Measurements from ENCODE around the gene GFRA1. TPM values are rescaled to one million over a fixed set of nuclear protein-coding genes. Genes with fewer than 3 reads are reported as not detected.

The GFRA1 gene
- total and polyA plus RNA-seq, 8 donors, result 0.29 to 83.2 (median 4.6) TPM

DNA sequence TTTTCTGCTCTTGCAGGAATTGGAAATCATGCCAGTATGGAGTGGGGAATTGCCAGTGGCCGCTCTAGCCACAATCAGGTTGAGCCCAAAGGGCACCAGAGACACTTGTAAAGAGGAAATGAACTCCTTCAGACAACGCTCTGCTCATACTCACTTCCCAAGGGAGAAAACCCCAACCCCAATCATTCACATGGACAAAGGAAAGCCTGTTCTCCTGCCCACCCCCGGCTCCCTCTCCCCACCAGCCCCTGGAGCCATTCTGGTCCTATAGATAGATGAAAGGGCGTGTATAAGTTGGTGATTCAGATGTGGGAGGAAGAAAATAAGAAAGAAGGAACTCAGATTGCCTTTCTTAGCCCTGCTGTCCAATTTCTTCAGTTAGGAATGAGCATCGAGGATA is 57.4 kb downstream of the GFRA1 start:
- no peak for DNase-seq
- TF ChIP-seq POLR2AphosphoS5 (IDR thresholded peaks at IDR 0.05) (no peak), EP300 (IDR thresholded peaks at IDR 0.05) (no peak), POLR2A (IDR thresholded peaks at IDR 0.05) (no peak)
- TF ChIP-seq, protein P1, sequence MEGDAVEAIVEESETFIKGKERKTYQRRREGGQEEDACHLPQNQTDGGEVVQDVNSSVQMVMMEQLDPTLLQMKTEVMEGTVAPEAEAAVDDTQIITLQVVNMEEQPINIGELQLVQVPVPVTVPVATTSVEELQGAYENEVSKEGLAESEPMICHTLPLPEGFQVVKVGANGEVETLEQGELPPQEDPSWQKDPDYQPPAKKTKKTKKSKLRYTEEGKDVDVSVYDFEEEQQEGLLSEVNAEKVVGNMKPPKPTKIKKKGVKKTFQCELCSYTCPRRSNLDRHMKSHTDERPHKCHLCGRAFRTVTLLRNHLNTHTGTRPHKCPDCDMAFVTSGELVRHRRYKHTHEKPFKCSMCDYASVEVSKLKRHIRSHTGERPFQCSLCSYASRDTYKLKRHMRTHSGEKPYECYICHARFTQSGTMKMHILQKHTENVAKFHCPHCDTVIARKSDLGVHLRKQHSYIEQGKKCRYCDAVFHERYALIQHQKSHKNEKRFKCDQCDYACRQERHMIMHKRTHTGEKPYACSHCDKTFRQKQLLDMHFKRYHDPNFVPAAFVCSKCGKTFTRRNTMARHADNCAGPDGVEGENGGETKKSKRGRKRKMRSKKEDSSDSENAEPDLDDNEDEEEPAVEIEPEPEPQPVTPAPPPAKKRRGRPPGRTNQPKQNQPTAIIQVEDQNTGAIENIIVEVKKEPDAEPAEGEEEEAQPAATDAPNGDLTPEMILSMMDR (IDR thresholded peaks at IDR 0.05), result no peak
- Histone ChIP-seq H3K4me1 (peaks cover 0 to 13% (median 8%) of the 10 kb centered on the region in 4 donors), H3K4me3 (no peak overlapping the region), H3K36me3 (no peaks in the 10 kb centered on the region), H3K27ac (no peak overlapping the region), H3K27me3 (no peaks in the 10 kb centered on the region), H3K9me3 (no peaks in the 10 kb centered on the region)
- intact Hi-C loops (cut with DNase I; ENCODE audit: low total_unique reads), result no loop called here
- 45 to 65% (median 55%) methylated on average over 5 of the region's 5 CpGs for WGBS, 5 donors

DNA sequence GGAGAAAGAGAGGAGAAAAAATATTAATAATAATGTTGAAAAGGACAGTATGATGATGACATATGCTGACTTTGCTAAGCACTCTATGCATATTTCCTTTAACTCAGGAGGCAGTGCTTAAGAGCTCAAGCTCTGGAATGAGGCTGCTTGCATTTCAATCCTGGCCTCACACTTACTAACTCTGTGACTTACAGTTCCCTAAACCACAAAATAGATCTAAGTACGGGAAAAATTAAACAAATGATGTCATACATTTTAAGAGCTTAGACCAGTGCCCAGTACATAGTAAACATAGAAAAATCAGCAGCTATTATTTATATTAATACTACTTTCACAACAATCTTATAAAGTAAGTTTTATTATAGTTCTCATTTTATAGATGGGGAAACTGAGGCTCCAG is 61.3 kb downstream of the GFRA1 start:
- Histone ChIP-seq H3K4me1 (peaks cover 0 to 25% (median 8%) of the 10 kb centered on the region in 4 donors), H3K36me3 (no peaks in the 10 kb centered on the region), H3K27ac (no peak overlapping the region), H3K27me3 (no peaks in the 10 kb centered on the region), H3K4me3 (no peak overlapping the region), H3K9me3 (no peaks in the 10 kb centered on the region)
- no peak for TF ChIP-seq POLR2A (IDR thresholded peaks at IDR 0.05)
- TF ChIP-seq, protein P1 (IDR thresholded peaks at IDR 0.05), result no peak
- no peak for TF ChIP-seq POLR2AphosphoS5 (IDR thresholded peaks at IDR 0.05)
- no peak for TF ChIP-seq EP300 (IDR thresholded peaks at IDR 0.05)
- intact Hi-C loops (cut with DNase I; ENCODE audit: low total_unique reads), result no loop called here
- DNase-seq, result peak in 1 of 2 donors; percentile 41
- 6 to 23% (median 7%) methylated on average over 1 of the region's 1 CpG for WGBS, 5 donors

DNA sequence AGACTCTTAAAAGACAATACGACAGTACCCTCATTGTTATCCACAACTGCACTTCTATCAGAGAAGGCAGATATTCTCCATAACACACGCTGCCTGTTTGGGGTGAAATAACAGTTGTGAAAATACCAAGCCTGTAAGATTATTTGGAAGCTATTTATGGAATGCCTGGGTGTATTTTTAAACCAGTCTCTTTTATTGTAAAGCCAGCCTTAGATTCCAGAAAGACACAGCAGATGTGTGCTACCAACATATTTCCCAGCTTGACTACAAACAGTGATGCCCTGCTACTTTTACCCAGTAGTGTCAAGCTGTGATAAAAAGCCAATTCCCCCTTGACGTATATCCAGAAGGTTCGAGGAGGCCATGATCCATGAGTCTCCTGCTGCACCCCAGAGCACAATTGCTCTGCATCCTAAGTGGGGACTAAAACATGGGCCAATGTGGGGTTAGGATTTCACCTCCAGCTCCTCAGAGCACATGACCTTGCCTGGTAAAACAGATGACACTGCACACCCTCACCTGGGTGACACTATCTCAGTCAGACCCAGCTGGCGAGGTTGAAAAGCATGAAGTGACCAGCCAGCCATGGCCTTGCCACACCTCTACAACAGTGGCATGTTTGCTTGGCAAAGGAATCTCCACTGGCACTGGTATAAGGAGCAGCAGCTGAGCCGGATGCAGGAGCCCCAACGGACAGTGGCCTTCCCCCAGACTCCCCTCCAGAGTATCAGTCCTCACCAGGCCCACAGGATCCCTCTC is 62.2 kb downstream of the GFRA1 start:
- DNase-seq, result no peak
- TF ChIP-seq, protein P1 (IDR thresholded peaks at IDR 0.05), result no peak
- TF ChIP-seq POLR2A (IDR thresholded peaks at IDR 0.05) (no peak), EP300 (IDR thresholded peaks at IDR 0.05) (no peak), POLR2AphosphoS5 (IDR thresholded peaks at IDR 0.05) (no peak)
- H3K36me3 ChIP-seq, result no peaks in the 10 kb centered on the region
- H3K4me3 ChIP-seq, result no peak overlapping the region
- intact Hi-C loops (cut with DNase I; ENCODE audit: low total_unique reads), result no loop called here
- H3K9me3 ChIP-seq, result no peaks in the 10 kb centered on the region
- peaks cover 0 to 25% (median 8%) of the 10 kb centered on the region in 4 donors for H3K4me1 ChIP-seq
- 67 to 78% (median 73%) methylated on average over 7 of the region's 7 CpGs for WGBS, 5 donors
- no peaks in the 10 kb centered on the region for H3K27me3 ChIP-seq
- H3K27ac ChIP-seq, result no peak overlapping the region

DNA sequence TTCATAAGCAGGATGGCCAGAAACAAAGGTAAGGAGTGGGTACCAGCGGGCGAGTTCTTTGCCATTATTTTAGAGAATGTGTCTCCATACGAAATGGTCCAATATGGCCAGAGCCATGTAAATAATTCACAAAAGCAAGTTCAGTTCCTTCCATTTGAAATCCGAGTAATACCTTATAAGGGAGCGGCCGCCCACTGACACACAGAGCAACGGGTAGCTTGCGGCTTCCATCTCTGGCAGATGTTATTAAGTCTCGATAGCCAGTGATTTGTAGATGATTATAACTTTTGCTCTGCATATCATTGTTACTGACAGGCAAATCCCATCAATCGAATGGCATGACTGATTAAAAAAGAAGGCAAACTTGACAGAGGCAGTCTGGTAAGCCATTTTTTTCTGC is 63.2 kb downstream of the GFRA1 start:
- TF ChIP-seq EP300 (IDR thresholded peaks at IDR 0.05), result no peak
- TF ChIP-seq POLR2AphosphoS5 (IDR thresholded peaks at IDR 0.05), result no peak
- TF ChIP-seq, protein P1 (IDR thresholded peaks at IDR 0.05), result no peak
- WGBS, 5 donors, result 85 to 93% (median 92%) methylated on average over 10 of the region's 10 CpGs
- intact Hi-C loops (cut with DNase I; ENCODE audit: low total_unique reads), result no loop called here

More for the DNA sequence above, 63.2 kb downstream of the GFRA1 start:
- Histone ChIP-seq H3K36me3 (no peaks in the 10 kb centered on the region), H3K27ac (no peak overlapping the region), H3K27me3 (no peaks in the 10 kb centered on the region), H3K9me3 (no peaks in the 10 kb centered on the region), H3K4me1 (peaks cover 0 to 25% (median 8%) of the 10 kb centered on the region in 4 donors), H3K4me3 (no peak overlapping the region)
- DNase-seq, result no peak
